Thyroid gland (tissue), 4 donors: ENCODE data around the gene PLXNB1. TPM values are rescaled to one million over a fixed set of nuclear protein-coding genes. Genes with fewer than 3 reads are reported as not detected.

Experiments used
- DNase-seq, 2 donors: peaks; one replicate each; pipeline ENCODE4 v3.0.0-alpha.2; 2019
- H3K27ac ChIP-seq, 3 donors: fragments of 200-600 bp; sonication (generic); 1 replicate in 2 of 3; 2 replicates in 1 of 3; pipeline ENCODE4 v1.5.1; 2016 to 2019; ENCODE audit warnings: mild to moderate bottlenecking in 1 of 3, moderate library complexity in 1 of 3
- H3K27me3 ChIP-seq: fragments of 200-600 bp; sonication (generic); one replicate; pipeline ENCODE4 v1.5.1; 2019
- H3K36me3 ChIP-seq, 2 donors: fragments of 200-600 bp; sonication (generic); one replicate each; pipeline ENCODE4 v1.5.1; 2016 to 2019
- H3K4me1 ChIP-seq, 2 donors: fragments of 200-600 bp; sonication (generic); one replicate each; pipeline ENCODE4 v1.5.1; 2017 to 2019
- H3K4me3 ChIP-seq, 3 donors: fragments of 200-600 bp; sonication (generic); replicated peaks in 1 of 3; 1 replicate in 2 of 3; 2 replicates in 1 of 3; pipeline ENCODE4 v1.5.1; 2016; ENCODE audit warnings: mild to moderate bottlenecking in 1 of 3
- H3K9me3 ChIP-seq: fragments of 200-600 bp; sonication (generic); one replicate; pipeline ENCODE4 v1.5.1; 2017
- CTCF ChIP-seq, 6 experiments: fragments of 200-600 bp in 3 of 6; fragments of 450-650 bp in 3 of 6; sonication (generic) in 3 of 6; IDR thresholded peaks; one replicate each; pipeline ENCODE4 v1.5.1; 2016 to 2019; ENCODE audit warnings: antibody characterized with exemption in 6 of 6, mild to moderate bottlenecking in 2 of 6, inconsistent platforms in 1 of 6, moderate library complexity in 1 of 6
- POLR2A ChIP-seq, 2 donors: fragments of 450-650 bp; IDR thresholded peaks; one replicate each; pipeline ENCODE4 v1.6.1; 2017; ENCODE audit warnings: antibody characterized with exemption in 2 of 2, mild to moderate bottlenecking in 2 of 2, moderate library complexity in 1 of 2
- WGBS, 2 donors: methylation state at CpG; one replicate each; pipeline ENCODE4 v1.1.5; 2017; 5-methylcytosine and 5-hydroxymethylcytosine counted together
- intact Hi-C: fragments of 100-400 bp; cut with DNase I; formaldehyde crosslinking; loops from one replicate; pipeline ENCODE4 v1.15.1; 2023
- total RNA-seq, 4 donors: library from RNA; depleted of rRNA; stranded (reverse); fragments of >200 nt; gene quantifications; one replicate each; pipeline ENCODE4 v1.2.3, GENCODE V29; 2016

The PLXNB1 gene
- total RNA-seq, 4 donors from 2014 or later: 126 to 216 (median 138) TPM

- peaks cover 13 to 14% of the 10 kb centered on the region in 2 donors for H3K36me3 ChIP-seq
- DNase-seq: no peak
- peak overlapping the region in 2 of 3 donors; percentile 100 for H3K27ac ChIP-seq
- H3K4me3 ChIP-seq: no peak overlapping the region
- 70 to 74% methylated on average over 1 to 4 of the region's 8 CpGs for WGBS, 2 donors
- no peaks in the 10 kb centered on the region for H3K27me3 ChIP-seq
- TF ChIP-seq POLR2A (IDR thresholded peaks at IDR 0.05) (no peak), CTCF (IDR thresholded peaks at IDR 0.05) (no peak)
- no peaks in the 10 kb centered on the region for H3K9me3 ChIP-seq
- intact Hi-C loops: loop anchor here (5.0 kb wide), 1 partner anchor 34 kb away; the partner anchor contains the start of gene SHISA5
- H3K4me1 ChIP-seq: peaks cover 33 to 67% of the 10 kb centered on the region in 2 donors
Observed at GRCh38 chr3:48468329-48468731, 38.4 kb upstream of the PLXNB1 start.

GRCh38 chr3:48467473-48468267, 37.8 kb upstream of the PLXNB1 start:
- H3K27me3 ChIP-seq: no peaks in the 10 kb centered on the region
- peaks cover 30 to 64% of the 10 kb centered on the region in 2 donors for H3K4me1 ChIP-seq
- TF ChIP-seq POLR2A (IDR thresholded peaks at IDR 0.05): no peak
- TF ChIP-seq CTCF (IDR thresholded peaks at IDR 0.05): no peak
- H3K4me3 ChIP-seq: no peak overlapping the region
- peak overlapping the region in 2 of 3 donors; percentile 100 for H3K27ac ChIP-seq
- intact Hi-C loops: loop anchor here (5.0 kb wide), 1 partner anchor 35 kb away; the partner anchor contains the start of gene SHISA5
- H3K36me3 ChIP-seq: peaks cover 13 to 14% of the 10 kb centered on the region in 2 donors
- 81 to 85% methylated on average over 7 of the region's 7 CpGs for WGBS, 2 donors
- no peak for DNase-seq
- no peaks in the 10 kb centered on the region for H3K9me3 ChIP-seq

- Histone ChIP-seq H3K27ac (peak overlapping the region; percentile 99 to 100 (median 100)), H3K4me3 (peak overlapping the region in 1 of 3 donors; percentile 28), H3K9me3 (no peaks in the 10 kb centered on the region), H3K27me3 (no peaks in the 10 kb centered on the region), H3K36me3 (peaks cover 13 to 14% of the 10 kb centered on the region in 2 donors), H3K4me1 (peaks cover 26 to 61% of the 10 kb centered on the region in 2 donors)
- no peak for DNase-seq
- intact Hi-C loops: loop anchor here (5.0 kb wide), 1 partner anchor 35 kb away; the partner anchor contains the start of gene SHISA5
- WGBS, 2 donors: 56% methylated on average over 7 of the region's 9 CpGs; no CpG with 5 or more reads in 1 of the 2 donors
- no peak for TF ChIP-seq CTCF (IDR thresholded peaks at IDR 0.05)
- TF ChIP-seq POLR2A (IDR thresholded peaks at IDR 0.05): no peak
Observed at GRCh38 chr3:48467110-48467454, 37.2 kb upstream of the PLXNB1 start.

GRCh38 chr3:48466386-48467109, 36.7 kb upstream of the PLXNB1 start:
- Histone ChIP-seq H3K9me3 (no peaks in the 10 kb centered on the region), H3K4me1 (peaks cover 20 to 56% of the 10 kb centered on the region in 2 donors), H3K4me3 (peak overlapping the region in 1 of 3 donors; percentile 28), H3K27me3 (no peaks in the 10 kb centered on the region), H3K36me3 (peaks cover 13 to 14% of the 10 kb centered on the region in 2 donors), H3K27ac (peak overlapping the region; percentile 99 to 100 (median 100))
- no peak for DNase-seq
- TF ChIP-seq POLR2A (IDR thresholded peaks at IDR 0.05): no peak
- no peak for TF ChIP-seq CTCF (IDR thresholded peaks at IDR 0.05)
- intact Hi-C loops: loop anchor here (5.0 kb wide), 1 partner anchor 36 kb away; the partner anchor contains the start of gene SHISA5
- WGBS, 2 donors: 54 to 63% methylated on average over 7 to 10 of the region's 19 CpGs
